HG03045 (cell line): ENCODE results near the gene C6orf141.
A peak's percentile ranks its signal among the peaks of the same experiment; 100 is the strongest.

Source experiments
- ATAC-seq: cut with Tn5 transposase; IDR thresholded peaks from one replicate; pipeline ENCODE4 v1.9.1; 2021; ENCODE audit warnings: mild to moderate bottlenecking, moderate library complexity; ENCODE audit not compliant: unreplicated experiment

Gene C6orf141

GRCh38 chr6:49550492-49551077, at the start of gene C6orf141:
C6orf141 (plus strand) TSS chr6:49550668; CDS start chr6:49550793, 125 bp downstream.
- ATAC-seq = peak; percentile 79

- ATAC-seq = no peak
These were observed 45.8 kb upstream of the C6orf141 start for GRCh38 chr6:49504666-49505065.

- no peak for ATAC-seq
These were observed 43.8 kb upstream of the C6orf141 start for GRCh38 chr6:49506569-49507111.

- ATAC-seq = no peak
These were observed 41.1 kb upstream of the C6orf141 start for GRCh38 chr6:49509342-49509741.

- no peak for ATAC-seq
These were observed 37.1 kb upstream of the C6orf141 start for GRCh38 chr6:49513153-49513989.

- no peak for ATAC-seq
These were observed 35.6 kb upstream of the C6orf141 start for GRCh38 chr6:49514571-49515484.

- ATAC-seq = no peak
These were observed 34.9 kb upstream of the C6orf141 start for GRCh38 chr6:49515485-49516146.

- ATAC-seq = no peak
These were observed 34.3 kb upstream of the C6orf141 start for GRCh38 chr6:49516147-49516505.

GRCh38 chr6:49517919-49518318, 32.5 kb upstream of the C6orf141 start:
- no peak for ATAC-seq

GRCh38 chr6:49519660-49520059, 30.8 kb upstream of the C6orf141 start:
- peak; percentile 67 for ATAC-seq

- no peak for ATAC-seq
These were observed 27.5 kb upstream of the C6orf141 start for GRCh38 chr6:49522710-49523593.

- ATAC-seq = no peak
These were observed 26.6 kb upstream of the C6orf141 start for GRCh38 chr6:49523901-49524300.

- ATAC-seq = no peak
These were observed 25.9 kb upstream of the C6orf141 start for GRCh38 chr6:49524541-49524940.

- no peak for ATAC-seq
These were observed 23.9 kb upstream of the C6orf141 start for GRCh38 chr6:49526598-49526997.

GRCh38 chr6:49527320-49527719, 23.1 kb upstream of the C6orf141 start:
- no peak for ATAC-seq

- ATAC-seq = no peak
These were observed 21.9 kb upstream of the C6orf141 start for GRCh38 chr6:49528571-49528970.

- ATAC-seq = no peak
These were observed 20.2 kb upstream of the C6orf141 start for GRCh38 chr6:49530141-49530776.

- peak; percentile 86 for ATAC-seq
These were observed 18.5 kb upstream of the C6orf141 start for GRCh38 chr6:49531774-49532569.
